T-helper 22 cell (primary cell): ENCODE results near the gene AZIN2.
"Not testable (repeated sequence)": the region's sequence is repeated elsewhere in the genome, so short reads cannot be mapped to it uniquely, and the experiment has no call there.

Source experiments
- DNase-seq: peaks from one replicate; pipeline ENCODE4 v3.0.0-alpha.2; 2020; ENCODE audit warnings: low read depth

AZIN2 gene

DNA sequence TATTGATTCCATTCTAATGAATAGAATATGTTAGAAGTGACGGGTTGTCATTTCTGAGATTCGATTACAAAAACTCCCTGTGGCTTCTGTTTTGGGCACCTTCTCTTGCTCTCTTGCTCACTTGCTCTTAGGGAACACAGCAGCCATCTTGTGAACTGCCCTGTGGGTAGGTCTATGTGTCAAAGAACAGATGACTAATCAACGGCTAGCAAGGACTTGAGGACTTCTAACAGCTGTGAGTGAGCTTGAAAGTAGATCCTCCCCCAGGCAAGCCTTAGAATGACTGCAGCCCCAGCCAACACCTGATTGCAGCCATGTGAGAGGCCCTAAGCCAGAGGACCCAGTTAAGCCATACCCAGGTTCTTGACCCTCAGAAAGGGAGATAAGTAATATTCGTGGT lies 49.3 kb downstream of the AZIN2 start:
- no peak for DNase-seq

DNA sequence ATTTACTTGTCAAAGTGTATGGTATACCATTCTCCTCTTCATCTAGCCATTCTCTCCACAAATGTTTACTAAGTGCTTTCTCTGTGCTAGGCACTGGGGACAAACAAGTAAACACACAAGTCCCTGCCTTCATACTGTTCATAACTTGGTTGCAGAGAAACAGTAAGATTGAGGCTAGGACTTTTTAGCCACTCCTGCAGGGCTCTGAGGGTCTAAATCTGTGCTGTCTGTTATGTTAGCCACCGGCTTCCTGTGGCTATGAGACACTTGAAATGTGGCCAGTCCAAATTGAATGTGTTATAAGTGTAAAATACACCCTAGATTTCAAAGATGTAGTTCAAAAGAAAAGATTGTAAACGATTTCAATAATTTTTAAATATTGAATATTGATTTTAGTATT lies 50.2 kb downstream of the AZIN2 start:
- no peak for DNase-seq

DNA sequence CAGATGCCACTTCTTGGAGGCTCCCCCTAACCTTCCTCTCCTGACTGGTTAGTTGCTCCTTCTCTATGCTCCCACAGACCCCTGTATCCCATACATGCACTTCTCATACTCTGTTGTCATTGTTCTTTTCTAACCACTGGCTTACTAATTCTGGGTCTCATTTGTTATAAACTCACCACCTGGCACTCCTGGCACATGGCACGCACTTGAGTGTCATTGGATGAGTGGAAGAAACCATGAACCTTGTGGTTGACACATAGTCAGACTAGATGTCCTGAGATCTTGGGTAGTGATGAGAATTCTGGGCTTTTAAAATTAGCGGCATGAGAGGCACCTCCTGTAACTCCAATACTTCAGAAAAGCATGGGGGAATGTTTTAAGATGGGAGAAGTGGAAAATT lies 51.6 kb downstream of the AZIN2 start:
- no peak for DNase-seq

DNA sequence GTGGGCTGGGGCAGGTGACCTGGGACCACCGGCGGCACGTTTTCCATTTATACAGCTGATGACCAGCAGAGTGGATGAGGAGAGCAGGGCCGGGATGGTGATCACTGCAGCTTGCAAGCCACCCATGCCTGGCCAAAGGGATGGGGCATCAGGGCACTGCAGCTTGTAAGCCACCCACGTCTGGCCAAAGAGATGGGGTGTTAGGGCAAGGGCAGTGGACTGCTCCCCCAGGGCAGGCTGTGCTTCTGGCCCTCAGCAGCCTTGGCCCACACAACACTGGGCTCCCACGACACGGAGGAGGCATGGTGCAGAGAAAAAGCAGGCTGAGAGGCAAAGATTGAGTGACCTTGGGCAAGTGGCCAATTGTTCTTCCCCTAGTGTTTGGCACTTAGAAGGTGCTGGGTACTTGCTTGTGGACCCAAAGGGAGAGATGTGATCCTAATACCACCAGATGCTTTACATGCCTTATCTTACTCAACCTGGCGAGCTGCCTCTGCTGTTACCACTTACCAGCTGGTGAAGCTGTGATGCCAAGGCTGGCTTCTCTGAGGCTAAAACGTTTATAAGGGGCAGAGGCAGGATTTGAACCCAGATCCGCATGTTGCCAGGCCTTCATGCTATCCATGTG lies 52.6 kb downstream of the AZIN2 start:
- no peak for DNase-seq

DNA sequence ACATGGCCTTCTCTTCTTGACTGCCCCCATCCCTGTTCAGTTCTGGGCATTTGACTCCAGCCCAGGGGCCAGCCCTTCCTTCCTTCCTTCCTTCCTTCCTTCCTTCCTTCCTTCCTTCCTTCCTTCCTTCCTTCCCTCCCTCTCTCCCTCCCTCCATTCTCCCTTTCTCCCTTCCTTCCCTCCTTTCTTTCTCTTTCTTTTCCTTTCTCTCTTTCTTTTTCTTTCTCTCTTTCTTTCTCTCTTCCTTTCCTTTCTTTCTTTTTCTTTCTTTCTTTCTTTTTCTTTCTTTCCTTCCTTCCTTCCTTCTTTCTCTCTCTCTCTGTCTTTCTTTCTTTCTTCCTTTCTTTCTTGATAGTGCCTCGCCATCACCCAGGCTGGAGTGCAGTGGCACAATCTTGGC lies 55.1 kb downstream of the AZIN2 start:
- DNase-seq, result not testable (repeated sequence)

DNA sequence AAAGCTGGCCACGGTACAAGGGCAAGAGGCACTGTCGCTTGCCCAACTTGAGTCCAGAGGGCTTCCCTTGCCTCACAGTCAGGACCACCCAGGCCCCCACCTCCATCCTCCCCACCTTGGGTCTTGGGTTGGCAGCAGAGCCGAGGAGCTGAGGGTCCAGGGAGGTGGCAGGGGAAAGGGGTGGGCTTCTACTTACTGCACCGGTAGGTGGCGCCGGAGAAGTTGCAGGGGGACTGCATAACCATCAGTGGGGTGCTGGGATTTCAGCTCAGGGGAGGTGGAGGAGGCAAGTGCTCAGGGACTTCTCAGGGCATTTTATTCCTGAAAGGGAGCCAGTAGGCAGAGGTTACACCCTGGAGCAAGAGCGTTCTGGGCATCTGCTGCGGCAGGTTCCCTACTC lies 56.8 kb downstream of the AZIN2 start:
- no peak for DNase-seq

DNA sequence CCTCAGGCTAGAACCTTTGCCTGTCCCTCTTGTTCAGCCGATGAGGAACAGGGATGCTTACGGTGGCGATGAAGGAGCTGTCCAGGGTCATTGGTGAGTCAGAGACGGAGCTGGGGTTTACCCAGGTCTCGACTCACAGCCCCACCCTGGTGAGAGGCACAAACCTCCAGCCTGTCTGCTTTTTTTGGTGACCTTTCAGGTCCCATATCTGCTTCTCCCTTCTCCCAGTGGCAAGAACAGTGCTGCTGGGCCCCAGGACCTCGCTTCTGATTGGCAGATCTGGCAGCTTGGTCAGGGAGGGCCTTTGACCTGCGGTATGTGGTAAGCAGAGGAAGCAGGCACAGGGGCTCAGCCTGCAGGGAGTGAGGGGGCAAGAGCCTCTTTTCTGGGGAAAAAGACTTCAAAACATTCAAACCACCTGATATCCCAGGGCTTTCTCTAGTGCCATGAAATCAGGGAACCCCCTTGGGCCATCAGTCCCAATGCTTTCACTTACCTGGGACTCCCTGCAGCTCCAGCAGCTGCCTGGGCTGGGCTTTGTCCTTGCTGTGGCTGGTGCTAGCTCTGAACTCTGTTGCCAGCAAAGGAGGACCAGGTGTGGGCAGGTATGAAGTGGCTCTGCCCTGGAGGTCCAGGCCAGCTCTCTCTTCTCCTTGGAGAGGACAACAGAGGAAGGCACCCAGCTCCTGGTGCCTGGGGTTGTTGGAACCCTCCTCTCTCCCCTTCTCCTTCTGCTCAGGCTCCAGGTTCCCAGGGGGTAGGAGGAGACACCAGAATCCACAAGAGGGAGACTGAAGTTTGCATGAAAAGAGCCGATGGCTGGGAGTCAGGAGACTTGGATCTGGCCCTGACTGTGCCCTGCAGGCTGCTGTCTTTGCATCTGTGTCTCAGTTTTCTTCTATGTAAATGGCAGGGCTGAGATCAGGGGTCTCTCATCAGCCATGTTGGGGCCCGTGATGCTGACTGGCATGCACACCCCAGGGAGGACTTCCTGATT lies 59.5 kb downstream of the AZIN2 start:
- DNase-seq, result no peak

DNA sequence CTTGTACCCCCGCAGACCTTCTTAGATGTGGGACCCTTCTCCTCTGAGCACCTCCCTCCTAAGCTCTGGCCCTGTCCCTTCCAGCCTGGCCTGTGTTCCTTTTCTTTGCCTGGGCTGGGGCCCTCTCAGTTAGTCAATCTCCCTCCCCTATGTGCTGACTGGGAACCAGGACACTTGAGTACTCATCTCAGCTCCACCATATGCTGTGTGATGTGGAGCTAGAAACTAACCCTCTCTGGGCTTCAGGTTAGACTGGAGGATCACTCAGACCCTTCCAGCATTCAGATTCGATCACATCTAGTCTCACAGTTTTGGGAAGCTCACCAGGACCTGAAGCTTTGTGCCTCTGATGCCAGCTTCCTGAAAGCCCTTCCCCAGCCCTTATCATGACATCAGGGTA lies 60.3 kb downstream of the AZIN2 start:
- no peak for DNase-seq

DNA sequence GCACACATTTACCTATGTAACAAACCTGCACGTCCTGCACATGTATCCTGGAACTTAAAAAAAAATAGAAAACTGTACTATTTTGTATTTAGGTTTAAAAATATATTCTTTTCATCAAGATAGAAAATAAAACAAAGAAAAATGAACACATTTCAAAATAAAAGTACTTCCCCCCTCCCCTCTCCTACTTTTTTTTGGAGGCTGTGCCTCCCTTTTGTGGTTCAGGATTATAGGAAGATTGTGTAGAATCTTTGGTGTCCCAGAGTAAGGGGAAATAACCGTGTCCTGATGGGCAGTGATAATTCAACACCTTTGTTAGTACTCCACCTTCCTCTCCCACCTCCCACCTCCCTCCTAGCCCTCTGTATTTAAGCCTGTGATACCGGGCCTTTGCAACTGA lies 60.8 kb downstream of the AZIN2 start:
- DNase-seq, result no peak

DNA sequence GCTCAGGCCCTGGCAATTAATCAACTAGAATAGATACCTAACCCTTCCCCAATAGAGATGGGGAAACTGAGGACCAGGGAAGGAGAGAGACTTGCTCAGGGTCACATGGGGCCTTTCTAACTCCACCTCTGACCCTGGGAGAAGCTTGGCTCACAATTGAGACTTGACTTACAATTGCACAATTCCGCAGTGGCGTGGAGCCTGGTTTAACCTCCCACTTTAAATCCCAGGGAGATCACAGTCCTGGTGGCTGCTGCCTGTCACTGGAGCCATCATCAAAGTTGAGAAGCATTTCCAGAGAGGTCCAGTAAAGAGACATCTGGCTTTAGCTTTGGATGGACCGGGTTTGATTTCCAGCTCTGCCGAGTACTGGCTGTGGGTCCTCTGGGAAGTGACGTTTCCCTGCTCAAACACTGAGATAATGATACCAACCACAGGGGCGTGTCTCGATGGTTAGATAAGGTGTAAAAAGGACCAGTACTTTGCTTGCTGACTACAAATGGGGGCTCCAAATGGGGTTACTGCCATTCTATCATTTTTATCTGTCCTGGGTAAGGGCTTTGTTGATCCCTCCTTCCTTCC lies 61.6 kb downstream of the AZIN2 start:
- no peak for DNase-seq

DNA sequence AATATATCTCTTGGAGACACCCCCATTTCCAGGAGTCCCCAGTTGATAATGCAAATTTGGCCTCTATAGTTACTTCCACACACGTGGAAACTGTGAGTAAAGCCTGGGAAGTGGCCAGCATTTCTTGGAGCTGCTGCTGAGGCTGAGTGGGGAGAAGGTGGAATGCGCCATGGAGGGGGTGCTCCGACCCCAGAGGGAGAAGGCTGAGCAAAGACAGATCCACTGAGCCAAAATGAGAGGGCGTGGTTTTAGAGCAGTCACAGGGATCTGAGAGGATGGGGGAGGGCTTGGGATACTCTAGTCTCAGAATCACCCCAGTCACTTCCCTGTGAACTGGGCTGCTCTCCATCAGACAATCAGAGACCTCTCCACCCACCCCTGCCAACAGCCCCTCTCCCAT lies 62.2 kb downstream of the AZIN2 start:
- DNase-seq, result no peak

DNA sequence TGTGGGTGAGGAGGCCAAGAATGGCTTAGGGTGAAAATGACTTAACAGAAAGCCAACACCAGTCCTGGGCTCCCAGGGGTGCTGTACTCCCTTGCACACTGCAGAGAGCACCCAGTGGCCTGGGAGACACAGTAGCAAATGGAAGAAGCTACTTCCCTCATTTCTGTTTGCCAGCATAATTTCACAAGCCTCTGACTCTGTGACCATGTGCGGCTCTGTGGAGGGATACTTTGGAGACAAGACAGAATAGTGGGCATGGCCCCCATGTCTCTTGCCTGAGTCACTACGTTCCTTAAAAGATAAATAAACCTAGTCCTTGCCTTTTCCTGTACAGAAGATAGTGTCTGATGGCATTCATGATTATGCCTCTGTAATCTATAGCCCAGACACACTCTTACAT lies 62.7 kb downstream of the AZIN2 start:
- no peak for DNase-seq

DNA sequence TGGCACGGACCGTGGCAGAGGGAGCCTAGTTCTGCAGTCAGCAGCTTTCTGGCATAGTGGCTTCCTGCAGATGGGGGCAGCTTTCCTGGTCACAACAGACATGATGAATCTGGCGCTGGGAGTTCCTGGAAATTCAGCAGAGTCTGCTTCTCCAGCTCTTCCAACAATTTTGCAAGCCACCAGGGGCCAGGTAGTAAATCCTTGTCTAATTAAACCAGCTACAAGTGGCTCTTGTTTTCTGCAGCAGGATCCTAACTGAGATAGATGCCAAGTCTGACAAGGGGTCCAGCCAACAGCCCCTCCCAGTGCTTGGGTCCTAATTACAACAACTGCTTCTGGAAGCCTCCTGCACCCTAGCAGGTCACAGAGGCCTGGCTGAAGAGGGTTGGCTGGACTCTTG lies 65.0 kb downstream of the AZIN2 start:
- DNase-seq, result no peak

DNA sequence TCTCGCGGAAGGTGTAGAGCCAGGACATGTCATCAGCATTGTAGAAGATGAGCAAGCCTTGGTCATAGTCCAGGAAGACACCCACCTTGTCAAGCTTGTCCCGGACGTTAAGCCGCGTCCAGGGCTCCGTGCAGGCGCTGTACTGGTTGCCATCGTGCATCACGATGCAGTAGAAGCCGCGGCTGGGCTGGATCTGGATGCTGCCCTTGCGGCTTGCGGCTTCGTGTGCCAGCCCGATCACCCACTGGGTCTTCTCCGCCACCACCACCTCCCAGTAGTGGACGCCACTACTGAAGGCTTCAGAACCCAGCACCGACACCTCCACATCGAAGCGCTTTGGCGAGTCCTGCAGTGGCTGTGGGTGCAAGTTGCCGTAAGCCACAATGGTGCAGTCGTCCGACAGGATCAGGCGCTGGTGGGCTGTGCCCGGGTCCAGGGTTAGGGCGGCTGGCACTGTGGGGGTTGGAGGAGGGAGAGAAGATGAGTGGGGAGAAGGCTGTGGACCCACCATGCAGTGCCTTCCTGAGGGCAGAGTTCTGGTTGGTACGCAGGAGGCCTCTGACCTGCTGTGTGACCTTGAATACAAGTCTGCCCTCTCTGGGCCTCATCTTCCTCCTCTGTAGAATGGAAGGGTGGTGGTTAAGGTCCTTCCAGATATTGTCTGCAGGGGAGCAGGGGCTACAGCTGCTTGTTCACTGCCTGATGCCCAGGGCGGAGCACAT lies 66.5 kb downstream of the AZIN2 start:
- no peak for DNase-seq

DNA sequence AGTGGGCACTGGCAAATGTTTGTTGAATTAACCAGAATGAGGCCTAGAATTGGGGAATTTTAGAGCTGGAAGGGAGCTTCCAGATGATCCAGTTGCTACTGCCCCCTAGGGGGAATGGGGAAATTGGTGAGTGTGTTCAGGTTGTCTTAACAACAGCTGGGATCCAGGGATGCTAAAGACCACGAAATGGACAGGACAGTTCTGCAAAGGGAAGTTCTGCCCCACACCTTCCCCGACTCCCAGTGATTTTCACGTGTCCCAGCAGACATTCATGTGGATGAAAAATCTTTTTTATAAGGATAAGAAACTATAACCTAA lies 67.0 kb downstream of the AZIN2 start:
- DNase-seq, result no peak

DNA sequence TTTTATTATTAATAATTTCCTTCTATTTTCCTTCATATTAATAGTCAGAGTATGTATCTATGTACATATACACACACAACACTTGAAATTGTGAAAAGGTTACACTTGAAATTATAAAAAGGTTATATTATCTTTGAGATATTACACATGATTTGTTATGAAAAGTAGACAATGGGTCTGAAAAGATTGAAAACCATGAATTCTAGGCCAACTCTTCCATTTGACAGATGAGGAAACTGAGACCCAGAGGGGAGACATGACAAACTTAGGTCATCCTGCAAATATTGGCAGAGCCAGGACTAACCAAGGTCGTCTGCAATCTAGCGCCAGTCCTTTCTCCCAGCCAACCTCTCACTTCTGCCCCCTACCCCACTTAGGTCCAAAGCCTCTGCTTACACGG lies 67.7 kb downstream of the AZIN2 start:
- DNase-seq, result no peak

DNA sequence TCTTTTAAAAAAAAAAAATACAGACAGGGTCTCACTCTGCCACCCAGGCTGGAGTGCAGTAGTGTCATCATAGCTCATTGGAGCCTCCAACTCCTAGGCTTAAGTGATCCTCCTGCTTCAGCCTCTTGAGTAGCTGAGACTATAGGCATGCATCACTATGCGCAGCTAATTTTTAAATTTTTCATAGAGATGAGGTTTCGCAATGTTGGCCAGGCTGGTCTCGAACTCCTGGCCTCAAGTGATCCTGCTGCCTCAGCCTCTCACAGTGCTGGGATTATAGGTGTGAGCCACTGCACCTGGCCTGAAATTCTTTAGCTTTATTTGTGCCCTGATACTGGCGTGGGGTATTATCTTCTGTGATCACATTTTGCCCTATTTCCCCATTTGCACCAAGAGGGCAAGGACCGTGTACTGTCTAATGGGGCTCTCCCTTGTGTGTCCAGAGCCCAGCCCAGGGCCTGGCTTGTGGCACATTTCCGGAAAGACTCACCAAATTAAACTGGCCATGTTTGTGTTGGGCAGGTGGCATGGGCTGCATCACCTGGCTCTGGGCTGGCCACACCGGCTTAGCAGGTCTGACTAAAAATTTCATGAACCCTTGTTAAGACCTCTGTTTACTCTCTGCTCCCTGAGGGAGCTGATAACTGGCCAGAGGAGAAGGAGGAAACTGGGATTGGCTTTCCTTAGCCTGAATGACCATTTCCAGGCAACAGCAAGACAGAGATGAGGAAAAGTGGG lies 68.7 kb downstream of the AZIN2 start:
- no peak for DNase-seq

DNA sequence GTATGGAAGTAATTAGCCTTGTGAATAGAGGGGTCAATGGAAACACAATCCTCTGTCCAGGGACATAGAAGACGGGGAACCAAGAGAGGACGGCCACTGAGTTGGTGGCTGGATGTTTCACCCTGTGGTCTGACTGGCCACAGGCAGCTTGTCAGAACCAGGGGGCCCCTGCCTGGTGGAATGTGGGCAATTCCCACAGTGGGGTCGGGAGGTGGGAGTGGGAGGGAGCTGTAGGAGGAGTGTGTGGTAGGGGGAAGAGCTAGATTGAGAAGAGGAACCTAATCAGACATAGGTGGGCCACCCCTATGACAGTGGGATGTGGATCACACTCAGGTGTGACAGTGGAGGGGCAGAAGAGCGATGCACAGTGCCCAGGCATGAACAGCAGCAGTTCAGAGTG lies 69.6 kb downstream of the AZIN2 start:
- DNase-seq, result no peak

DNA sequence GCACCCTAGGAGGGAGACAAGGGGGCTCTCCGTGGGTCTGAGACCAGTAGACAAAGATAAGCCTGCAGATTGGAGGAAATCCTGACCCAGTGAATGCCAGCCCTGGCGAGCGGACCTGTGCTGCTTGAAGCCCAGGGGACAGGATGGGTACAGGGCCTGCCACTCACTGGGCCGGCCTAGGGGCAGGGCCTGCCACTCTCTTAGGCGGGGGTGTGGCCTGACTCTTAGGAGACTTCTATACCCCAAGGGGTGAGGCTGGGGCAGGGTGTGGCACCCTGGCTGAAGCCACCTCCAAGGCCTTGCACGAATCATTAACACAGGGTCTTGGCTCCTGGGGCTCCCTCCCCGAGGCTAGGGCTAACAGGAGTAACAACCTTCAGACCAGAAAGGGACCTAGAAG lies 70.2 kb downstream of the AZIN2 start:
- DNase-seq, result no peak

DNA sequence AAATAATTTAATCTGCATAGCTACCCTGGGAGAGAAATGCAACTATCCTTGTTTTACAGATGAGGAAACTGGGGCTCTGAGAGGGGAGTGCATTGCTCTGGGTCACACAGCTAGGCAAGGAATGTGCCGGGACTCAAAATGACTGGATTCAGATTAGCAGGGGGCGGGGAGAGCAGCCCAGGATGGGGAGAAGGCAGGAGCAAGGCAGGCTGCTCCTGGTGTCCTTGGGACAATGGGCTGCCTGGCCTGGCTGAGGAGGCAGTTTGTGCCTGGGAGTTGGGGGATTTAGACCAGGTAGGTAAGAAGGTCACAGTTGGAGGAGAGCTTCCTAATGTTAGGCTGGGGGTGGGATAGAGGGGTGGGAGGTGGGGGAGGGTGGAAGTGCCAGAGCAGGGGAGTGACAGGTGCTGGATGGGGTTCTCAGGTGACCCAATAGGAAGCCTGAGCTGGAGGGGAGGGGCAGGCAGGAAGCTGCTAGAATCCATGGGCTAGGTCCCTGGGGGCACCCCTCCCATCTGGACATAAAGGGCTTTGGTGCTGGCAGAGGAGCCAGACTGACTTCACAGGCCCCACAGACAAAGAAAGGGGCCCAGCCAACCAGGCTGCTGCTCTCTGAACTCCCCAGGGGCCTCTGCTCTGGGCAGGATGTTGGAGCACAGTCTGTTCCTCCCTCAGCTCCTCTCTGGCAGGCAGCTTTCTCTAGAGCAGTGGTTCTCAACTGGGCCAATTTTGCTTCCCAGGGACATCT lies 71.9 kb downstream of the AZIN2 start:
- no peak for DNase-seq

DNA sequence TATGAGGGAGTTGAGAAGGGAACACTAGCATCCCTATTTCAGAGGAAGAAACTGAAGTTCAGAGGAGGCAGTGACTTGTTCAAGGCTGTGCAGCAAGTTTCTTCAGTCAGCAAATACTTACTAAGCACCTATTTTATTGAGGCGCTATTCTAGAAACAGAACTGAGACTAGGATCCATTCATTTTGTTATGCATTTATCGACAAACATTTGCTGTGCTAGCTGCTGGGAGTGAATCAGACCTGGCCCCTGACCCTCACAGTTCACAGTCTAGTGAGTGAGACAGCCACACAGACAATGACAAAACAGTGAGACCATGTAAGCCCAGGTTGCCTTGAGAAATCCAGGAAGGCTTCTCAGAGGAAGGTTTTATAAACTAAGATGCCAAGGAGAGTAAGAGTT lies 72.7 kb downstream of the AZIN2 start:
- no peak for DNase-seq
